Neural progenitor cell (in vitro differentiated cells): ENCODE results near the gene PIRT.

Experiments used
- CTCF ChIP-seq: fragments of 200-600 bp; sonication (generic); IDR thresholded peaks from 2 replicates; pipeline ENCODE4 v1.5.1; 2017; ENCODE audit warnings: antibody characterized with exemption, mild to moderate bottlenecking
- EZH2phosphoT487 ChIP-seq: fragments of 200-600 bp; sonication (generic); IDR thresholded peaks from 2 replicates; pipeline ENCODE4 v1.6.1; 2017; ENCODE audit warnings: antibody characterized with exemption

- TF ChIP-seq CTCF (no peak), EZH2phosphoT487 (no peak)
Measured at GRCh38 chr17:10798332-10798749, 39.5 kb downstream of the PIRT start.
